ENCODE measurements around the gene PLXNA4. TPM values are rescaled to one million over a fixed set of nuclear protein-coding genes. Genes with fewer than 3 reads are reported as not detected.

The PLXNA4 gene
- total RNA-seq, 4 donors from 2014 or later: 1.1 to 2.8 (median 1.4) TPM

DNA sequence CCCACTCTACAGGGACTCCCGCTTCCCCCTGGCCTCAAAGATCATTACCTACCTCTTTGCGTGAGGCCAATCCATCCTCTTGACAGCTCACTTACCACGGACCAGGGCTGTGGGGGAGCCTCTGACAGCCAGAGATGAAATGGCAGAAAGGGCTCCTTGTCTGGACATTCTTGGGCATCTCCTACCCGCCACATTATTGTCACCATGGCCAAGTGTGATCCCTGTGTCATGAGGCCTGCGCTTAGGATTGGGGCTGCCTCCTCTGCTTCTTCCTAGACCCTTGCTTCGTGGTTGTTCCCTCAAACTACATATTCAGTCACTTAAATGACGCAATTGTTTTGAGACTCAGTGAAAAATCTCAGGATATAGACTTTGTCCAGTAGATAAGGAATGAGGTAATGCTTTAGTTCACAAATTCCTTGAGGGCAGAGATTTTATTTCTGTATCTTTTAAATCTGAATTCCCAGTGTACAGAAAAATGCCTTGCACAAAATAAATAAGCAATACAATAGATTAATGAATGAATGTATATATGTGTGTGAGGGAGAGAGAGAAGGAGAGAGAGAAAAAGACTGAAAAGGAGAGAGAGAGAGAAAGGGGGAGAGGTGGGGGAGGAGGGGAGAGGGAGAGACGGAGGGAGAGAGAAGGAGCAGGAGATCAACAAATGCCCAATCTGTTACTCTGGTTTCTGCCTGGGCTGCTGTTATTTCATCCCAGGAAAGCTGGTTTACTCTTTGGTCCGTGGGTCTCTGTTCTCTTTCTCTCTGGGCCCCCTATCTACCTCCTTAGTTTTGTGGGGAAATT is 159.0 kb downstream of the PLXNA4 start:
- DNase-seq: no peak
- intact Hi-C loops (cut with DNase I; ENCODE audit: low total_unique reads) (no loop called here), in situ Hi-C loops (cut with MboI; ENCODE audit: low pct_ligation_motif_present in 1 of 4, low pct_unique_long_range_greater_than_20kb in 1 of 4, low sequenced_read_pairs in 3 of 4) (no loop called here)
- WGBS, 2 donors (ENCODE audit: low coverage in 1 of 2): 77 to 90% methylated on average over 2 to 9 of the region's 9 CpGs
- no peaks in the 10 kb centered on the region for H3K27me3 ChIP-seq
- TF ChIP-seq POLR2A (IDR thresholded peaks at IDR 0.05) (no peak), POLR2AphosphoS5 (IDR thresholded peaks at IDR 0.05) (no peak), EP300 (IDR thresholded peaks at IDR 0.05; ENCODE audit: low read depth) (no peak), CTCF (IDR thresholded peaks at IDR 0.05) (no peak)
- H3K4me3 ChIP-seq: no peak overlapping the region
- H3K36me3 ChIP-seq: no peaks in the 10 kb centered on the region
- no peaks in the 10 kb centered on the region for H3K4me1 ChIP-seq
- no peak overlapping the region for H3K27ac ChIP-seq
- no peaks in the 10 kb centered on the region for H3K9me3 ChIP-seq

- intact Hi-C loops (cut with DNase I; ENCODE audit: low total_unique reads): no loop called here
- Histone ChIP-seq H3K4me3 (no peak overlapping the region), H3K4me1 (no peaks in the 10 kb centered on the region), H3K36me3 (no peaks in the 10 kb centered on the region), H3K9me3 (no peaks in the 10 kb centered on the region), H3K27me3 (no peaks in the 10 kb centered on the region), H3K27ac (no peak overlapping the region)
- DNase-seq: no peak
- TF ChIP-seq POLR2AphosphoS5 (IDR thresholded peaks at IDR 0.05) (no peak), CTCF (IDR thresholded peaks at IDR 0.05) (no peak), POLR2A (IDR thresholded peaks at IDR 0.05) (no peak), EP300 (IDR thresholded peaks at IDR 0.05; ENCODE audit: low read depth) (no peak)
- in situ Hi-C loops (cut with MboI; ENCODE audit: low pct_ligation_motif_present in 1 of 4, low pct_unique_long_range_greater_than_20kb in 1 of 4, low sequenced_read_pairs in 3 of 4): no loop called here
- WGBS, 2 donors (ENCODE audit: low coverage in 1 of 2): 74 to 100% methylated on average over 1 to 2 of the region's 2 CpGs
Measured at GRCh38 chr7:132416395-132416794, 159.9 kb downstream of the PLXNA4 start.

- no peak for TF ChIP-seq POLR2A (IDR thresholded peaks at IDR 0.05)
- no peak for TF ChIP-seq EP300 (IDR thresholded peaks at IDR 0.05; ENCODE audit: low read depth)
- no peak for TF ChIP-seq CTCF (IDR thresholded peaks at IDR 0.05)
- no peak for TF ChIP-seq POLR2AphosphoS5 (IDR thresholded peaks at IDR 0.05)
- H3K4me1 ChIP-seq: no peaks in the 10 kb centered on the region
- H3K4me3 ChIP-seq: no peak overlapping the region
- no peaks in the 10 kb centered on the region for H3K27me3 ChIP-seq
- in situ Hi-C loops (cut with MboI; ENCODE audit: low pct_ligation_motif_present in 1 of 4, low pct_unique_long_range_greater_than_20kb in 1 of 4, low sequenced_read_pairs in 3 of 4): no loop called here
- H3K27ac ChIP-seq: no peak overlapping the region
- H3K9me3 ChIP-seq: no peaks in the 10 kb centered on the region
- WGBS, 2 donors (ENCODE audit: low coverage in 1 of 2): 77 to 95% methylated on average over 4 of the region's 4 CpGs
- no peak for DNase-seq
- intact Hi-C loops (cut with DNase I; ENCODE audit: low total_unique reads): no loop called here
- no peaks in the 10 kb centered on the region for H3K36me3 ChIP-seq
Measured at GRCh38 chr7:132415259-132415658, 161.0 kb downstream of the PLXNA4 start.

GRCh38 chr7:132414857-132415256 is 161.4 kb downstream of the PLXNA4 start:
- Histone ChIP-seq H3K9me3 (no peaks in the 10 kb centered on the region), H3K36me3 (no peaks in the 10 kb centered on the region), H3K4me3 (no peak overlapping the region), H3K27me3 (no peaks in the 10 kb centered on the region), H3K27ac (no peak overlapping the region), H3K4me1 (no peaks in the 10 kb centered on the region)
- WGBS, 2 donors (ENCODE audit: low coverage in 1 of 2): 86 to 91% methylated on average over 4 to 6 of the region's 6 CpGs
- in situ Hi-C loops (cut with MboI; ENCODE audit: low pct_ligation_motif_present in 1 of 4, low pct_unique_long_range_greater_than_20kb in 1 of 4, low sequenced_read_pairs in 3 of 4) (no loop called here), intact Hi-C loops (cut with DNase I; ENCODE audit: low total_unique reads) (no loop called here)
- no peak for DNase-seq
- TF ChIP-seq CTCF (IDR thresholded peaks at IDR 0.05) (no peak), POLR2AphosphoS5 (IDR thresholded peaks at IDR 0.05) (no peak), POLR2A (IDR thresholded peaks at IDR 0.05) (no peak), EP300 (IDR thresholded peaks at IDR 0.05; ENCODE audit: low read depth) (no peak)
